ENCODE measurements around the gene OPN1LW.
"Not testable (repeated sequence)": the region's sequence is repeated elsewhere in the genome, so short reads cannot be mapped to it uniquely, and the experiment has no call there.

Gene OPN1LW

GRCh38 chrX:154142386-154142785 is 1.7 kb upstream of the OPN1LW start:
- no peak overlapping the region for H3K27ac ChIP-seq
- no peaks in the 10 kb centered on the region for H3K36me3 ChIP-seq
- no peak for DNase-seq
- TF ChIP-seq, protein P1, sequence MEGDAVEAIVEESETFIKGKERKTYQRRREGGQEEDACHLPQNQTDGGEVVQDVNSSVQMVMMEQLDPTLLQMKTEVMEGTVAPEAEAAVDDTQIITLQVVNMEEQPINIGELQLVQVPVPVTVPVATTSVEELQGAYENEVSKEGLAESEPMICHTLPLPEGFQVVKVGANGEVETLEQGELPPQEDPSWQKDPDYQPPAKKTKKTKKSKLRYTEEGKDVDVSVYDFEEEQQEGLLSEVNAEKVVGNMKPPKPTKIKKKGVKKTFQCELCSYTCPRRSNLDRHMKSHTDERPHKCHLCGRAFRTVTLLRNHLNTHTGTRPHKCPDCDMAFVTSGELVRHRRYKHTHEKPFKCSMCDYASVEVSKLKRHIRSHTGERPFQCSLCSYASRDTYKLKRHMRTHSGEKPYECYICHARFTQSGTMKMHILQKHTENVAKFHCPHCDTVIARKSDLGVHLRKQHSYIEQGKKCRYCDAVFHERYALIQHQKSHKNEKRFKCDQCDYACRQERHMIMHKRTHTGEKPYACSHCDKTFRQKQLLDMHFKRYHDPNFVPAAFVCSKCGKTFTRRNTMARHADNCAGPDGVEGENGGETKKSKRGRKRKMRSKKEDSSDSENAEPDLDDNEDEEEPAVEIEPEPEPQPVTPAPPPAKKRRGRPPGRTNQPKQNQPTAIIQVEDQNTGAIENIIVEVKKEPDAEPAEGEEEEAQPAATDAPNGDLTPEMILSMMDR (IDR thresholded peaks at IDR 0.05): no peak
- no peaks in the 10 kb centered on the region for H3K4me1 ChIP-seq
- no peaks in the 10 kb centered on the region for H3K9me3 ChIP-seq
- intact Hi-C loops (cut with DNase I; ENCODE audit: low total_unique reads): no loop called here
- H3K4me3 ChIP-seq: no peak overlapping the region
- H3K27me3 ChIP-seq: no peaks in the 10 kb centered on the region

- no peak overlapping the region for H3K27ac ChIP-seq
- no peaks in the 10 kb centered on the region for H3K4me1 ChIP-seq
- no peak for DNase-seq
- no peaks in the 10 kb centered on the region for H3K36me3 ChIP-seq
- H3K27me3 ChIP-seq: no peaks in the 10 kb centered on the region
- no peak overlapping the region for H3K4me3 ChIP-seq
- intact Hi-C loops (cut with DNase I; ENCODE audit: low total_unique reads): no loop called here
- H3K9me3 ChIP-seq: no peaks in the 10 kb centered on the region
- TF ChIP-seq, protein P1 (IDR thresholded peaks at IDR 0.05): no peak
Observed at GRCh38 chrX:154142950-154143745, 895 bp upstream of the OPN1LW start.

DNA sequence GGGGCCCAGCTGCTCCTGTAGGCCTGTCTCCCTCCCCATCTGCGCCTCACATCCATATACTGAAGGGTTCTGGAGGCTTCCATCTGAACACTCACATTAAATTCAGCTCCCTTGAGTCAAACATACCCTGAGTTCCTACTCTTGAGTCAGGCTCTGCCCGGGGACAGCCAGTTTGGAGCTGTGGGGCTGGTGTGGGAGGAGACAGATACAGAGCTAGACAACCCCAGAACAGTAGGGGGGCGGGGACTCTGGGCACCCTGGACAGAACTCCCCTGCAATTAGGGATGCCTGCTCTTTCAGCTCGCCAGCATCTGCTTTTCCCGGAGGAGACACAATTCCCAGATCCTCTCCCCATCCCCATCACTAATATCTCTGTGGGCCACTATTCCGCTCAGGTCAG is 7.0 kb downstream of the OPN1LW start:
- DNase-seq; intact Hi-C loops (cut with DNase I; ENCODE audit: low total_unique reads); H3K4me3 ChIP-seq; H3K9me3 ChIP-seq; H3K4me1 ChIP-seq; H3K36me3 ChIP-seq; H3K27ac ChIP-seq; H3K27me3 ChIP-seq: not testable (repeated sequence)

DNA sequence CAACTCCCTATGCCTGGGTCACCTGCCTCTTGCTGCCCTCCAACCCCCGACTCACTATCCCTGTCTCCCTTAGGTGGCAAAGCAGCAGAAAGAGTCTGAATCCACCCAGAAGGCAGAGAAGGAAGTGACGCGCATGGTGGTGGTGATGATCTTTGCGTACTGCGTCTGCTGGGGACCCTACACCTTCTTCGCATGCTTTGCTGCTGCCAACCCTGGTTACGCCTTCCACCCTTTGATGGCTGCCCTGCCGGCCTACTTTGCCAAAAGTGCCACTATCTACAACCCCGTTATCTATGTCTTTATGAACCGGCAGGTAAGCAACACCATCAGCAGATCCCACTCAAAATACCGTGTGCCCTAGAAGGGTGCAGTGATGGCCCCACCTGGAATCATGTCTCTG is 12.2 kb downstream of the OPN1LW start:
- H3K4me3 ChIP-seq; H3K27me3 ChIP-seq; H3K27ac ChIP-seq; DNase-seq; H3K9me3 ChIP-seq; H3K36me3 ChIP-seq; H3K4me1 ChIP-seq; intact Hi-C loops (cut with DNase I; ENCODE audit: low total_unique reads): not testable (repeated sequence)

DNA sequence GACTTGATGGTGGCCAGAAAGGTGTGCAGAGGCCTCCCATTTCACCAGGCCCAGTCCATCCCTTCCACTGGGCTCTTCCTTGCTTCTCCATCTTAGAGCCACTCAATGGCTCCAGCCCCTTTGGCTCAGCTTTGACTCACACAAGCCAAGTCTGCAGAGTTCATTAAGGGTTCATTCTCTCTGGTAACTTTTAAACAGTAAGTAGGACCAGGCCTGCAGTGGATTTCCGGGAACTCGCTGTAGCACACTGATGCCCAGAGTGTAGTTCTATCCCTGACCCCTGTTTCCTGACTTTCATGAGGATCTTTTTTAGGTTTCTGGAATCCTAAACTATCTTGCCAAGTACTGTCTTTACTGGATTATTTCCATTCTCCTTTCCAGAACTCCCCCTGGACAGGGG is 13.2 kb downstream of the OPN1LW start:
- intact Hi-C loops (cut with DNase I; ENCODE audit: low total_unique reads); H3K27me3 ChIP-seq; H3K36me3 ChIP-seq; H3K9me3 ChIP-seq; DNase-seq; H3K4me3 ChIP-seq; H3K27ac ChIP-seq; H3K4me1 ChIP-seq: not testable (repeated sequence)

DNA sequence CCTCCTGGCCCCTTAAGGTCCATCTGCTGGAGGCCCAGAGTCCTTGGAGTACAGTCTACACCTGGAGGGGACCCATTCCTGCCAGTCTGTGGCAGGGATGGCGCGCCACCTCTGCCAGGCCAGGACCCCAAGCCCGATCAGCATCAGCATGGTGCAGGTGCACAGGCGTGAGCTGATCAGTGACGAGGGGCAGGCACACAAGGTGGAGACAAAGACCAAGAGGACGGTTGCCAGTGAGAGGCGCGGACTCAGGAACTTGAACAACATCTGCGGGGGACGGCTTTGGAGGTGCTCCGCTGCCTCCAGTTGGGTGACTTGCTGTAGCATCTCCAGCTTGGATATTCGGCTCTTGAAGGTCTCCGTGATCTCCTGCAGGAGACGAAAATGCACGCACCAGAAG is 15.3 kb downstream of the OPN1LW start:
- DNase-seq; H3K36me3 ChIP-seq; H3K27ac ChIP-seq; H3K4me3 ChIP-seq; H3K9me3 ChIP-seq; H3K27me3 ChIP-seq; intact Hi-C loops (cut with DNase I; ENCODE audit: low total_unique reads); H3K4me1 ChIP-seq: not testable (repeated sequence)

- H3K27me3 ChIP-seq; H3K36me3 ChIP-seq; H3K4me1 ChIP-seq; DNase-seq; H3K4me3 ChIP-seq; intact Hi-C loops (cut with DNase I; ENCODE audit: low total_unique reads); H3K9me3 ChIP-seq; H3K27ac ChIP-seq: not testable (repeated sequence)
Observed at GRCh38 chrX:154164902-154165301, 20.9 kb downstream of the OPN1LW start.

GRCh38 chrX:154168384-154168783 is 24.3 kb downstream of the OPN1LW start:
- H3K4me3 ChIP-seq; H3K9me3 ChIP-seq; H3K4me1 ChIP-seq; H3K36me3 ChIP-seq; H3K27me3 ChIP-seq; DNase-seq; H3K27ac ChIP-seq; intact Hi-C loops (cut with DNase I; ENCODE audit: low total_unique reads): not testable (repeated sequence)

DNA sequence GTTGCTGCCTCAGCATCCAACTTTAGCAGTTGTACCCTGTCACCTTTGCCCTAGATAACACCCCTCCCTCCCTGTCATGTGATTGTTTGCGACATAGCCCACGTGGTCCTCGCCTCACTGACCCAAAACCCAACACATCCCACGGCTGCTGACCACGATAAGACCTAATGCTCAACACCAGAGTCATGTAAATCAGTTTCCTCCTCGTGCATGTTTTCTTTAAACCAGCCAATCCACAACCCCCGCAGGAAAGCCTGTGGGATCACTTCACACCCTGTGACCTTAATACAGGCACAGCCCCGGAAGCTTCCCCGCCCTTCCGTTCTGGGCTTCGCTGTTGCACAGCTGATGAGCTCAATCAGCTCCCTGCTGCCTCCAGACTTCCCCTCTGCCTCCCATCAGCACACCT is 28.5 kb downstream of the OPN1LW start:
- H3K36me3 ChIP-seq, H3K27ac ChIP-seq, DNase-seq: not testable (repeated sequence)

GRCh38 chrX:154174356-154174755 is 30.3 kb downstream of the OPN1LW start:
- intact Hi-C loops (cut with DNase I; ENCODE audit: low total_unique reads); H3K4me3 ChIP-seq; H3K9me3 ChIP-seq; H3K36me3 ChIP-seq; H3K27me3 ChIP-seq; H3K4me1 ChIP-seq; H3K27ac ChIP-seq; DNase-seq: not testable (repeated sequence)

More for the DNA sequence above, 28.5 kb downstream of the OPN1LW start:
- H3K4me3 ChIP-seq; H3K9me3 ChIP-seq; H3K4me1 ChIP-seq; intact Hi-C loops (cut with DNase I; ENCODE audit: low total_unique reads); H3K27me3 ChIP-seq: not testable (repeated sequence)

GRCh38 chrX:154182296-154182695 is 38.3 kb downstream of the OPN1LW start, which contains the start of gene OPN1MW:
OPN1MW (plus strand) TSS chrX:154182596; CDS start chrX:154182678, 82 bp downstream.
- DNase-seq; intact Hi-C loops (cut with DNase I; ENCODE audit: low total_unique reads); H3K36me3 ChIP-seq: not testable (repeated sequence)

GRCh38 chrX:154183794-154184193 is 39.8 kb downstream of the OPN1LW start:
- intact Hi-C loops (cut with DNase I; ENCODE audit: low total_unique reads): not testable (repeated sequence)

More at GRCh38 chrX:154182296-154182695, 38.3 kb downstream of the OPN1LW start, which contains the start of gene OPN1MW:
- not testable (repeated sequence) for H3K9me3 ChIP-seq, H3K27me3 ChIP-seq, H3K4me3 ChIP-seq, H3K4me1 ChIP-seq, H3K27ac ChIP-seq

More at GRCh38 chrX:154183794-154184193, 39.8 kb downstream of the OPN1LW start:
- H3K27me3 ChIP-seq, H3K36me3 ChIP-seq, DNase-seq, H3K9me3 ChIP-seq, H3K4me3 ChIP-seq, H3K27ac ChIP-seq, H3K4me1 ChIP-seq: not testable (repeated sequence)

Measured in tibial artery (tissue), 4 donors.